ENCODE measurements around the gene DUSP7. TPM values are rescaled to one million over a fixed set of nuclear protein-coding genes. Genes with fewer than 3 reads are reported as not detected.

Gene DUSP7
- total RNA-seq, 1 donor from 2014 or later = 23.5 TPM

DNA sequence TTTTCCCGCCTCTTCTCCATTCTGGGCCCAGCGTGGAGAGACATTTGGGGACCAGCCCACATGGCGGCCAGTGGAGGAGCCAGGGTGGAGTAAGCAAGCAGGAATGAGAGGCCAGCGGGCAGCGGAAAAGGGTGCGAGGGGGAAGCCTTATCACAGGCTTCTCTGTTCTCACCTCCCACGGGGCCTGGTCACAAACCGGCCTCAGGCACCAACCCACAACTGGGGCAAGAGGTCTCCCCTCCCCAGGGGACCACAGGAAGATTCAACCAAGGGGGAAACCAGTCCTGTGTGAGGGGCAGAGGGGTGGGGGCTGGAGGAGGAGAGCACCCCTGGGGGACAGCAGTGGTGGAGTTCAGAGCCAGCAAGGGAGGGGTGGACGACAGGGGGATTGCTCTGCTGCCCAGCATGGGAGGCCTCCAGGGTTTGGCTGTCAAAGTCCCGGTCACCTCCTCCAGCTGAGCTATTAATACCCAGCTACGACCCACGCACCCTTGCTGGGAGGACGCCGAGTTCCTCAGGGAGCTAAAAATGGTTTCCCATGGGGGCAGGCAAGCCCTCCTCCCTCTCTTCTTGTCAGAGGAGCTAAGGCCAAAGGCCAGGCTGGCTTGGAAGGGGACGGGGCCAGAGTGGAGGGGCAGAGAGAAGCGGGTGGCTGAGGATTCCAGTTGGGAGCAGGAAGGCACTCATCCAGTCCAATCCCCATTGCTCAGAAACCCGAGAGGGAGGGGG, 36.9 kb downstream of the DUSP7 start:
- Histone ChIP-seq H3K27me3 (ENCODE audit: control insufficient read depth, insufficient read depth, low read length) (no peaks in the 10 kb centered on the region), H3K4me3 (ENCODE audit: low read depth, low read length) (no peak overlapping the region), H3K36me3 (ENCODE audit: control insufficient read depth, insufficient read depth, low read length) (no peaks in the 10 kb centered on the region)
- no peak for DNase-seq (ENCODE audit: low read depth)
- TF ChIP-seq, protein P1, sequence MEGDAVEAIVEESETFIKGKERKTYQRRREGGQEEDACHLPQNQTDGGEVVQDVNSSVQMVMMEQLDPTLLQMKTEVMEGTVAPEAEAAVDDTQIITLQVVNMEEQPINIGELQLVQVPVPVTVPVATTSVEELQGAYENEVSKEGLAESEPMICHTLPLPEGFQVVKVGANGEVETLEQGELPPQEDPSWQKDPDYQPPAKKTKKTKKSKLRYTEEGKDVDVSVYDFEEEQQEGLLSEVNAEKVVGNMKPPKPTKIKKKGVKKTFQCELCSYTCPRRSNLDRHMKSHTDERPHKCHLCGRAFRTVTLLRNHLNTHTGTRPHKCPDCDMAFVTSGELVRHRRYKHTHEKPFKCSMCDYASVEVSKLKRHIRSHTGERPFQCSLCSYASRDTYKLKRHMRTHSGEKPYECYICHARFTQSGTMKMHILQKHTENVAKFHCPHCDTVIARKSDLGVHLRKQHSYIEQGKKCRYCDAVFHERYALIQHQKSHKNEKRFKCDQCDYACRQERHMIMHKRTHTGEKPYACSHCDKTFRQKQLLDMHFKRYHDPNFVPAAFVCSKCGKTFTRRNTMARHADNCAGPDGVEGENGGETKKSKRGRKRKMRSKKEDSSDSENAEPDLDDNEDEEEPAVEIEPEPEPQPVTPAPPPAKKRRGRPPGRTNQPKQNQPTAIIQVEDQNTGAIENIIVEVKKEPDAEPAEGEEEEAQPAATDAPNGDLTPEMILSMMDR (IDR thresholded peaks at IDR 0.05; ENCODE audit: insufficient read depth, low read length, poor library complexity, severe bottlenecking) = no peak

DNA sequence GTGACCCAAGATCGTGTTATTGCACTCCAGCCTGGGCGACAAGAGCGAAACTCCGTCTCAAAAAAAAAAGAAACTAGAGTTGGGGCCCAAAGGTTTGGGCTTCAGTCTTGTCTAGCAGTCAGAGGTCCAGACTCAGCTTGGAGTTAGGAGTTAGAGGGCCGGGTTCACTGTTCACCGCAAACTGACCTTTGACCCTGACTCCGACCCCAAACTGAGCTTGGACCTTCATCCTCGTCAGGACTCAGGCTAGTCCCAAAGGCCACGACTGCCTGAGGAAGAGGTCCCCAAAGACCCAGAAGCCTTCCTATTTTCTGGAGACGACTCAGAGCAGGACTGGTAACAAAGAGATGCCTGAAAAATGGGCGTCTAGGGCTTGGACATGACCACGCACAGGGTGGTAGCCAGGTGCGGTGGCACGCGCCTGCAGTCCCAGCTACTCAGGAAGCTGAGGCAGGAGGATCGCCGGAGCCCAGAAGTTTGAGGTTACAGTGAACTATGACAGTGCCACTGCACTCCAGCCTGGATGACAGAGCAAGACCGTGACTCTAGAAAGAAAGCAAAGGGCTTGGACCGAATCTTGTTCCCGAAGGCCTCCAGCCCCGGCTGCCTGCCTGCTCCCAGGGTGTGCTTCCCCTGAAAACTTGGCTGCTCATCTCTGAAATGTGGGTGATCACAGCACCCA, 37.9 kb downstream of the DUSP7 start:
- H3K36me3 ChIP-seq (ENCODE audit: control insufficient read depth, insufficient read depth, low read length) = no peaks in the 10 kb centered on the region
- TF ChIP-seq, protein P1 (IDR thresholded peaks at IDR 0.05; ENCODE audit: insufficient read depth, low read length, poor library complexity, severe bottlenecking) = no peak
- no peaks in the 10 kb centered on the region for H3K27me3 ChIP-seq (ENCODE audit: control insufficient read depth, insufficient read depth, low read length)
- no peak overlapping the region for H3K4me3 ChIP-seq (ENCODE audit: low read depth, low read length)
- DNase-seq (ENCODE audit: low read depth) = no peak

DNA sequence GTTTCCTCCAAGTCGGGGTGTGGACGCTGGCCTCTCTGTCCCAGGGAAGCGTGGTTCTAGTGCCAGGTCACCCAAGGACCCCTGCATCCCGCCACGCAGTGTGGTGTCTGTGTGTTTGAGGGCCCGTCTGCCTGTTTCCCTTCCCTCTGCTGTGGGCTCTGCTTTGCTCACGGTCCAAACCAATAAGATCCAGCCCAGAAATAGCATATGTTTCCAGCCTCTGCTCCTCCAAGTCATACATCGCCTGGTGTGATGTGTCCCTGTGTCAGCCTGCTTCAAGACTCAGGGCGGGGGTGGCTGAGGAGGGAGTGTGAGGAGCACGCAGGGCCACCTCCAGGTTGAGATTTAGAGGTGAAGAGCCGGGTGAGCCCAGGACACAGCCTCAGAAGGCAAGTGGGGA, 38.8 kb downstream of the DUSP7 start:
- H3K27me3 ChIP-seq (ENCODE audit: control insufficient read depth, insufficient read depth, low read length) = no peaks in the 10 kb centered on the region
- DNase-seq (ENCODE audit: low read depth) = no peak
- TF ChIP-seq, protein P1 (IDR thresholded peaks at IDR 0.05; ENCODE audit: insufficient read depth, low read length, poor library complexity, severe bottlenecking) = no peak

DNA sequence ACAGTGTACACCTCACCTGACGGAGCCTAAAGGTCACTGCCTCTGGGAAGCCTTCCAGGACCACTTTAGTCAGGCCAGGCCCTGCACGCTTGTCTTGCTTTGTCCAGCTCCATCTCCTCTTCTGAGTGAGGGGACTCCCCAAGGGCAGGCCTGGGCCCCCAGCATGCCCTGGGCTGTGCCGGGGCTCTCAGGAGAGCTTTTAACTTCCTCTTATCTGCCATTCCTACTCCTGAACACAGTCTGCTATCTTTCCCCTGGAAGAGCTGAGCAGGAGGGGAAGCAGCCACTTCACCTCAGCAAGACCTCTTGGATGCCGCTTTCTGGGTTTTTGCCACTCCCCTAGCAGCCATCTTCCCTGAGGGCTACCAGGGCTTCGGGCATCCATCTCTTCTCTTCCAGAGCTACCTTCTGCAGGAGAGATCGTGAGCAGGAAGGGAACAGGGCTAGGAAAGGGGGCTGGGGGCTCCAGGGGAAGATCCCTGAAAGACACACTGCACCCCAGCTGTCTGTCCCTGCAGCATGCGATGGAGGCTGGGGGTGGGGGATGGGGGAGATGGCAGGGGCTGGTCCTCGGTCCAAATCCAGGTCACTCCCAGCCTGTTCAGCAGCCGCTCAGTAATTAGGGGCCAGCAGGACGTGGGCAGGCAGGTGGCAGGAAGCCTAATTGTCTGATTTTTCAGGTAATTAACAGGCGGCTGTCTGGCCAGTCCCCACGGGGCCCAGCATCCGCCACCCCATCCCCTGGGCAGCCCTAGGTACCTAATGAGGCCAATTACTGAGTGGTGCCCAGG, 40.7 kb downstream of the DUSP7 start:
- DNase-seq (ENCODE audit: low read depth) = no peak
- no peaks in the 10 kb centered on the region for H3K27me3 ChIP-seq (ENCODE audit: control insufficient read depth, insufficient read depth, low read length)
- TF ChIP-seq, protein P1 (IDR thresholded peaks at IDR 0.05; ENCODE audit: insufficient read depth, low read length, poor library complexity, severe bottlenecking) = no peak
- no peak overlapping the region for H3K4me3 ChIP-seq (ENCODE audit: low read depth, low read length)
- no peaks in the 10 kb centered on the region for H3K36me3 ChIP-seq (ENCODE audit: control insufficient read depth, insufficient read depth, low read length)

More for the DNA sequence above, 38.8 kb downstream of the DUSP7 start:
- Histone ChIP-seq H3K4me3 (ENCODE audit: low read depth, low read length) (no peak overlapping the region), H3K36me3 (ENCODE audit: control insufficient read depth, insufficient read depth, low read length) (no peaks in the 10 kb centered on the region)

DNA sequence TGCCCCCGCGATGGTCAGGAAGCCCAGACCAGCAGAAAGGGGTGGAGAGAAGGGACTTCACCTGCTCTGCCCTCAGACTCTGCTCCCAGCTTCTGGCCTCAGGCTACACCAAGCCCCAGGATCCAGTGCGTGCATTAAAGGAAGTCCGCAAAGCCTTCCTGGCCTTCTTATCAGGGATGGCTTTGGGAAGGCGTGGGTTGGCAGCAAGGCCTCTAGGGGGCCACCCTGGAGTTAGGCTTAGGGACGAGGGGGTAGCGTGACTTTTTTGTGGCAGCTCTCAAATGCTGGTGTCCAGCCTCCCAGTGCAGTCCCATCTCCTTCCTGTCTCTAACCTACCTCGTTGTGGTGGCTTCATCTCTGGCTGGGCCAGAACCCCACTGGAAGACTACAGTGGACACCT, 41.8 kb downstream of the DUSP7 start:
- TF ChIP-seq, protein P1 (IDR thresholded peaks at IDR 0.05; ENCODE audit: insufficient read depth, low read length, poor library complexity, severe bottlenecking) = peak; percentile 40
- Histone ChIP-seq H3K36me3 (ENCODE audit: control insufficient read depth, insufficient read depth, low read length) (no peaks in the 10 kb centered on the region), H3K4me3 (ENCODE audit: low read depth, low read length) (no peak overlapping the region), H3K27me3 (ENCODE audit: control insufficient read depth, insufficient read depth, low read length) (no peaks in the 10 kb centered on the region)
- DNase-seq (ENCODE audit: low read depth) = no peak

Measured in kidney epithelial cell (primary cell).